Neural cell (in vitro differentiated cells): Measurements from ENCODE around the gene NUBP2. TPM values are rescaled to one million over a fixed set of nuclear protein-coding genes. Genes with fewer than 3 reads are reported as not detected.

Source experiments
- H2AFZ ChIP-seq: fragments of 200-600, 300-800 bp; sonication (generic), shearing (Covaris generic); 2 replicates; pipeline ENCODE4 v1.6.0; 2014; ENCODE audit warnings: low read depth, mild to moderate bottlenecking, antibody characterized with exemption, low read length, moderate library complexity
- H3F3A ChIP-seq: fragments of 200-600 bp; shearing (Covaris generic); 2 replicates; pipeline ENCODE4 v1.6.1; 2016; ENCODE audit warnings: mild to moderate bottlenecking, moderate library complexity, mixed read lengths, antibody characterized with exemption, low read length; ENCODE audit not compliant: insufficient read depth, poor library complexity, severe bottlenecking
- H3K27ac ChIP-seq: fragments of 200-600, 300-800 bp; sonication (generic), shearing (Covaris generic); 2 replicates; pipeline ENCODE4 v1.5.1; 2014; ENCODE audit warnings: mild to moderate bottlenecking, low read length, moderate library complexity
- H3K27me3 ChIP-seq: fragments of 300-800, 200-600 bp; sonication (generic), shearing (Covaris generic); 2 replicates; pipeline ENCODE4 v1.6.0; 2014; ENCODE audit warnings: mild to moderate bottlenecking, low read depth, low read length, moderate library complexity; ENCODE audit not compliant: insufficient read depth
- H3K36me3 ChIP-seq: fragments of 300-800, 200-600 bp; sonication (generic), shearing (Covaris generic); 2 replicates; pipeline ENCODE4 v1.5.1; 2014; ENCODE audit warnings: mild to moderate bottlenecking, antibody characterized with exemption, low read length, moderate library complexity; ENCODE audit not compliant: insufficient read depth
- H3K4me2 ChIP-seq: fragments of 300-800, 200-600 bp; sonication (generic), shearing (Covaris generic); 2 replicates; pipeline ENCODE4 v1.6.0; 2014; ENCODE audit warnings: mild to moderate bottlenecking, low read length
- H3K4me3 ChIP-seq: fragments of 300-800, 200-600 bp; sonication (generic), shearing (Covaris generic); 2 replicates; pipeline ENCODE4 v1.5.1; 2014; ENCODE audit warnings: mild to moderate bottlenecking, low read length, moderate library complexity
- H3K79me2 ChIP-seq: fragments of 200-600 bp; shearing (Covaris generic); replicated peaks from 2 replicates; pipeline ENCODE4 v1.6.0; 2014; ENCODE audit warnings: mild to moderate bottlenecking, low read length, moderate library complexity; ENCODE audit not compliant: insufficient read depth
- H3K9ac ChIP-seq: fragments of 300-800, 200-600 bp; sonication (generic), shearing (Covaris generic); 2 replicates; pipeline ENCODE4 v1.6.1; 2016; ENCODE audit warnings: mild to moderate bottlenecking, low read length, mixed read lengths
- H3K9me2 ChIP-seq: fragments of 200-600 bp; shearing (Covaris generic); 2 replicates; pipeline ENCODE4 v1.6.1; 2016; ENCODE audit warnings: mild to moderate bottlenecking, low read length, mixed read lengths; ENCODE audit not compliant: insufficient read depth
- H3K9me3 ChIP-seq: fragments of 200-600, 300-800 bp; sonication (generic), shearing (Covaris generic); 2 replicates; pipeline ENCODE4 v1.6.1; 2016; ENCODE audit warnings: mild to moderate bottlenecking, mixed run types, low read length, moderate library complexity, mixed read lengths
- H4K20me1 ChIP-seq: fragments of 200-600 bp; shearing (Covaris generic); 2 replicates; pipeline ENCODE4 v1.6.1; 2016; ENCODE audit warnings: mild to moderate bottlenecking, mixed run types; ENCODE audit not compliant: insufficient read depth
- CTCF ChIP-seq: fragments of 450-650 bp; IDR thresholded peaks from 2 replicates; pipeline ENCODE4 v1.5.1; 2014; ENCODE audit warnings: antibody characterized with exemption, mild to moderate bottlenecking, moderate library complexity; ENCODE audit not compliant: poor library complexity, severe bottlenecking
- EP300 ChIP-seq: fragments of 450-650 bp; conservative IDR thresholded peaks from 2 replicates; pipeline ENCODE4 v1.6.1; 2014; ENCODE audit warnings: antibody characterized with exemption, mild to moderate bottlenecking, moderate library complexity; ENCODE audit not compliant: poor library complexity, severe bottlenecking
- EZH2 ChIP-seq: fragments of 200-600, 300-800 bp; shearing (Covaris generic), sonication (generic); IDR thresholded peaks from 2 replicates; pipeline ENCODE4 v1.6.1; 2014; ENCODE audit warnings: antibody characterized with exemption, low read length, borderline replicate concordance, mild to moderate bottlenecking; ENCODE audit not compliant: insufficient read depth, poor library complexity, severe bottlenecking
- MXI1 ChIP-seq: fragments of 450-650 bp; conservative IDR thresholded peaks from 2 replicates; pipeline ENCODE4 v1.6.1; 2014; ENCODE audit warnings: antibody characterized with exemption, mild to moderate bottlenecking; ENCODE audit not compliant: poor library complexity, severe bottlenecking
- POLR2AphosphoS5 ChIP-seq: IDR thresholded peaks from 2 replicates; pipeline ENCODE4 v1.6.1; 2012
- RAD21 ChIP-seq: fragments of 450-650 bp; conservative IDR thresholded peaks from 2 replicates; pipeline ENCODE4 v1.6.1; 2014; ENCODE audit warnings: antibody characterized with exemption, mild to moderate bottlenecking, moderate library complexity
- REST ChIP-seq: IDR thresholded peaks from 2 replicates; pipeline ENCODE4 v1.6.1; 2012; ENCODE audit warnings: borderline replicate concordance
- SMC3 ChIP-seq: fragments of 450-650 bp; conservative IDR thresholded peaks from 2 replicates; pipeline ENCODE4 v1.6.1; 2014; ENCODE audit warnings: antibody characterized with exemption, mild to moderate bottlenecking, moderate library complexity; ENCODE audit not compliant: poor library complexity
- TAF1 ChIP-seq: IDR thresholded peaks from 2 replicates; pipeline ENCODE4 v1.6.1; 2012; ENCODE audit warnings: low read depth
- polyA plus RNA-seq: library from polyadenylated mRNA; depleted of rRNA; stranded (reverse); fragments of >200 nt; gene quantifications from 2 replicates; pipeline ENCODE4 v1.2.3, GENCODE V29; 2014

The NUBP2 gene
- polyA plus RNA-seq, 1 donor from 2014 or later = 213 TPM

DNA sequence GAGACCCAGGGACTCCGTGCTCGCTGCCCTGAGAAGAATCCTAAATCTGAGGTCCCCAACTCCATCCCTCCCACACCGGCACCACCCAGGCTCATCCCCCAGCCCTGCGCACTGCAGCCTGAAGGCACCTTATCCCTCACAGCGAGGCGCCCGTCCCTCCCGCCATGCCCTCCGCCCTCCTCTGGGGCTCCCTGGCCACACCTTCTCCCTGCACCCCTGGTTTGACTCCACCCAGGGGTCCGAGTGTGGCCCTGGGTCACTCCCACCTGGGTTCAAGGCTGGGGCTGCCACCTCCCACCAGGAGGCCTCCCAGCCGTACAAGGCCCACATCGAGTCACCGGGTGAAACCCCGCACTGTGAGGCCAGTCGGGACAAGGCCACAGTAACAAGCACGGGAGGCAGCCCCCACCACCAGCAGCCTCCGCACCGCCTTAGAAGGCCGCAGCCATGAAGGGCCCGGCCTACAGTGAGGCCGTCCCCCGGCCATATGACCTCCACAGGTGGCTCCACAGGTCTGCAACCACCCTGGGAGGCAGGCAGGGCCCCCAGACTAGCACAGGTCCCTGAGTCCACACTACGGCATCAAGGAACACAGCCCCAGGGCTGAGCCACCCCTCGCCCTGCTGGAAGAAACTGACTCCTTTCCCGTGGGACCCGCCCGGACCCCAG, 35.6 kb downstream of the NUBP2 start:
- H3K4me3 ChIP-seq = no peak overlapping the region
- H3K36me3 ChIP-seq = no peaks in the 10 kb centered on the region

More for the DNA sequence above, 35.6 kb downstream of the NUBP2 start:
- TF ChIP-seq TAF1 = no peak
- no peak for TF ChIP-seq POLR2AphosphoS5
- TF ChIP-seq REST = no peak
- TF ChIP-seq MXI1 = no peak
- TF ChIP-seq EZH2 = no peak
- TF ChIP-seq CTCF = no peak
- no peak for TF ChIP-seq EP300
- no peak for TF ChIP-seq SMC3
- TF ChIP-seq RAD21 = no peak
- Histone ChIP-seq H3K9ac (no peak overlapping the region), H3K9me2 (no peaks in the 10 kb centered on the region), H3K27me3 (no peaks in the 10 kb centered on the region), H3F3A (no peaks in the 10 kb centered on the region), H4K20me1 (no peaks in the 10 kb centered on the region), H3K9me3 (no peaks in the 10 kb centered on the region), H2AFZ (no peak overlapping the region), H3K79me2 (no peaks in the 10 kb centered on the region), H3K4me2 (no peak overlapping the region), H3K27ac (no peak overlapping the region)
